Measurements from ENCODE around the gene ZNF655.
A peak's percentile ranks its signal among the peaks of the same experiment; 100 is the strongest.
"Not testable (repeated sequence)": the region's sequence is repeated elsewhere in the genome, so short reads cannot be mapped to it uniquely, and the experiment has no call there.

Gene ZNF655

GRCh38 chr7:99551334-99551733 is 7.1 kb upstream of the ZNF655 start:
- peaks cover 35% of the 10 kb centered on the region for H3K4me1 Mint-ChIP-seq
- no peaks in the 10 kb centered on the region for H3K27me3 Mint-ChIP-seq
- DNase-seq: no peak
- H3K27ac Mint-ChIP-seq: peak overlapping the region; percentile 89
- H3K36me3 Mint-ChIP-seq: peaks cover 58% of the 10 kb centered on the region
- peak overlapping the region; percentile 83 for H3K4me3 Mint-ChIP-seq
- CTCF ChIA-PET: no interaction called here
- H3K9me3 Mint-ChIP-seq: peaks cover 7% of the 10 kb centered on the region

DNA sequence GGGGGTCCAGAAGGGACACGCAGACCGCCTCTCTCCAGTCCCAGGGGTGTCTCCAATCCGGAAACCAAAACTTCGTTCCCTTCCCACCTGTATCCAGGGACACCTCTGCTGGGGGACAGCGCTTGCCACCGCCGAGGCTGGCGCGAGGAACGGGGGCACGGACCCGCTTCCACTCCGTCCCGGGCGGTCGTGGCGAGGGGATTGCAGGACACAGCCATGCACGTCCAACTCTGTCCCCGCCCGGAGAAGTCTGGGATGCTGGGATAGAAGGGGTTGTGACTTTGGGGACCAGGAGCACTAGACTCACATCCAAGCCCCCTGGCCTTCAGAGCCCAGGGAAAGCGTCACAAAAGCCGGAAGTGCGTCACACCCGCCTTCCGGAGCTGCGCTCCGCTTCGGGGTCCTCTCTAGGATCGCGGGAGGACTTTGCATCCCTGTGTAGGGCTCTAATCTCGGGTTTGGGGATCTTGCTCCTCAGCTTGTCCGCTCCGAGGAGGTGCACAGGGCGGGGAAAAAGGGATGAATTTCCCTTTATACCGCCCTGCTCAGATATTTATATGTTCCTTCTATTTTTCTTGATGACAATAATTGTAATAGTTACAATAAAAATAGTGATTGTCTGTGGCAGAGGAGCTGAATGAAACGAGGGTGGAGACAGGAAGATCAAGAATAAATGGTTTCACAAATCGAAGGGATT is 6.5 kb upstream of the ZNF655 start, which contains the start of gene FAM200A:
TSS of gene FAM200A (minus strand) at position 348 of the 697 bp plus-strand sequence. CDS start 3,707 bp downstream, outside the sequence.
- CTCF ChIA-PET: no interaction called here
- H3K4me3 Mint-ChIP-seq: peak within 1 kb of the TSS; percentile 83

GRCh38 chr7:99553039-99553438 is 5.4 kb upstream of the ZNF655 start:
- DNase-seq: no peak
- Mint-ChIP-seq H3K27ac (no peak overlapping the region), H3K36me3 (peaks cover 58% of the 10 kb centered on the region), H3K9me3 (peaks cover 7% of the 10 kb centered on the region), H3K4me3 (no peak overlapping the region), H3K27me3 (no peaks in the 10 kb centered on the region), H3K4me1 (peaks cover 50% of the 10 kb centered on the region)
- CTCF ChIA-PET: no interaction called here

More for the DNA sequence above, 6.5 kb upstream of the ZNF655 start, which contains the start of gene FAM200A:
- peaks cover 7% of the 10 kb centered on the region for H3K9me3 Mint-ChIP-seq
- peak within 1 kb of the TSS; percentile 89 for H3K27ac Mint-ChIP-seq
- H3K27me3 Mint-ChIP-seq: no peaks in the 10 kb centered on the region
- H3K36me3 Mint-ChIP-seq: peaks cover 59% of the 10 kb centered on the region
- peaks cover 39% of the 10 kb centered on the region for H3K4me1 Mint-ChIP-seq
- DNase-seq: peak; percentile 90

DNA sequence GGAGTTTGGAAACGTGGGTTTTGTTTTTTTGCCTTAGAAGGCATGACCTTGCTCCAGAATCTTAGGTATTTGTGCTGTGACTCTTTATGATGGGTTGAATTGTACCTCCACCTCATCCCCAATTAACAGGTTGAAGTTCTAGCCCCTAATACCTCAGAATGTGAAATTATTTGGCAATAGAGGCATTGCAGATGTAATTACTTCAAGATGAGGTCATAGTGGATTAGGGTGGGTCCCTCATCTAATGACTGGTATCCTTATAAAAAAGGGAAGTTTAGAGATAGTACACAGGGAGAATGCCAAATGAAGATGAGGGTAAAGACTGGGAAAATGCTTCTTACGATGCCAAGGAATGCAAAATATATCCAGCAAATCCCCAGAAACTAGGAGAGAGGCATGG is 3.5 kb upstream of the ZNF655 start:
- DNase-seq: no peak
- Mint-ChIP-seq H3K4me3 (no peak overlapping the region), H3K27ac (no peak overlapping the region), H3K4me1 (peaks cover 51% of the 10 kb centered on the region), H3K9me3 (no peaks in the 10 kb centered on the region), H3K27me3 (no peaks in the 10 kb centered on the region), H3K36me3 (peaks cover 45% of the 10 kb centered on the region)
- CTCF ChIA-PET: no interaction called here

DNA sequence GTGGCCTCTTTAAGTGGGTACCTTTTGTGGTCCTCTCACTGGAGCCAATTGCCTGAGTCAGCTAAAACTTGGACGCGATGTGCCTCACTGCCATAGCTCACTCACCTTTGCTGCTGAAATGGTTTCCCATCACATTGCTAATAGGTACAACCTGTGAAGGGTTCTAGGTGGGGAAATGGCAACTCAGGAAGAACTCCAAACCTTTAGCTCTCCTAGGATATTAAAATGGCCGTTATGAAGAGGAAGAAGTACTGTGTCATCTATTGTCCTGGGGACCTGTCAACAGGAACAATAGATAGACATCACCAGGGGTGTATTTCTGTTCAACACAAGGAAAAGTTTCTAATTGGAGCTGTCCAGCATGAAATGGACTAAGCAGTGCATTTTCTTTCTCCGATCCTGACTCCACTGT is 1.2 kb upstream of the ZNF655 start:
- H3K4me3 Mint-ChIP-seq: peak overlapping the region; percentile 95
- peak overlapping the region; percentile 97 for H3K27ac Mint-ChIP-seq
- CTCF ChIA-PET: interaction anchor here (0.6 kb wide), 1 partner anchor 23 kb away, joined by 3 read pairs; no protein-coding TSS in a partner anchor
- peaks cover 59% of the 10 kb centered on the region for H3K4me1 Mint-ChIP-seq
- H3K36me3 Mint-ChIP-seq: peaks cover 54% of the 10 kb centered on the region
- no peaks in the 10 kb centered on the region for H3K9me3 Mint-ChIP-seq
- no peak for DNase-seq
- H3K27me3 Mint-ChIP-seq: no peaks in the 10 kb centered on the region

DNA sequence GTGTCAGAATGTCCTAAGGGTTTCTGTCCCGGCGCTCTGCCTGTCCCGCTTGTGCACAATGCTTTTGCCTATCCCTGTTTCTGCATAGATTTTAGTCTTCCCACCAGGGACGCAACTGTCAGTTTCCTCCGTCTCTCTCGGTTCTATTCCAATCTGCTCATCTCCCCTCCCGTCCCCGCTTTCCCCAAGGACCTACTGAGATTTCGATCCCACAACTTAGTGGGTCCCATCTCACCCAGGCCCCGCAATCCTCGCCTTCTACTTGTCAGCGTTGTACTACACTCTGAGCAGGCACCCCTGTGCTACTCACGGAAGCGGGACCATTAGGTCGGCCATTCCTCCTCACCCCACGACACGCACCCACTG is 519 bp upstream of the ZNF655 start:
- CTCF ChIA-PET: interaction anchor here (0.6 kb wide), 1 partner anchor 23 kb away, joined by 3 read pairs; no protein-coding TSS in a partner anchor
- peak overlapping the region; percentile 95 for H3K4me3 Mint-ChIP-seq
- H3K27me3 Mint-ChIP-seq: no peaks in the 10 kb centered on the region
- peaks cover 62% of the 10 kb centered on the region for H3K36me3 Mint-ChIP-seq
- no peak for DNase-seq
- H3K27ac Mint-ChIP-seq: peak overlapping the region; percentile 97
- H3K4me1 Mint-ChIP-seq: peaks cover 60% of the 10 kb centered on the region
- H3K9me3 Mint-ChIP-seq: no peaks in the 10 kb centered on the region

- Mint-ChIP-seq H3K27ac (peak overlapping the region; percentile 97), H3K9me3 (no peaks in the 10 kb centered on the region), H3K36me3 (peaks cover 63% of the 10 kb centered on the region), H3K4me3 (peak overlapping the region; percentile 95), H3K27me3 (no peaks in the 10 kb centered on the region), H3K4me1 (peaks cover 65% of the 10 kb centered on the region)
- CTCF ChIA-PET: interaction anchor here (0.7 to 1.1 kb wide), 2 partner anchors 9 to 144 kb away, joined by 3 read pairs; no protein-coding TSS in a partner anchor
- peak; percentile 27 for DNase-seq
These were observed 903 bp downstream of the ZNF655 start for GRCh38 chr7:99559175-99559915.

- DNase-seq: no peak
- Mint-ChIP-seq H3K9me3 (no peaks in the 10 kb centered on the region), H3K36me3 (peaks cover 66% of the 10 kb centered on the region), H3K4me1 (peaks cover 58% of the 10 kb centered on the region), H3K27ac (no peak overlapping the region), H3K4me3 (peak overlapping the region; percentile 95), H3K27me3 (no peaks in the 10 kb centered on the region)
- CTCF ChIA-PET: no interaction called here
These were observed 2.6 kb downstream of the ZNF655 start for GRCh38 chr7:99560834-99561736.

GRCh38 chr7:99561737-99562051 is 3.3 kb downstream of the ZNF655 start:
- Mint-ChIP-seq H3K27ac (peak overlapping the region; percentile 15), H3K4me1 (peaks cover 54% of the 10 kb centered on the region), H3K9me3 (no peaks in the 10 kb centered on the region), H3K36me3 (peaks cover 65% of the 10 kb centered on the region), H3K27me3 (no peaks in the 10 kb centered on the region), H3K4me3 (no peak overlapping the region)
- no peak for DNase-seq
- CTCF ChIA-PET: no interaction called here

DNA sequence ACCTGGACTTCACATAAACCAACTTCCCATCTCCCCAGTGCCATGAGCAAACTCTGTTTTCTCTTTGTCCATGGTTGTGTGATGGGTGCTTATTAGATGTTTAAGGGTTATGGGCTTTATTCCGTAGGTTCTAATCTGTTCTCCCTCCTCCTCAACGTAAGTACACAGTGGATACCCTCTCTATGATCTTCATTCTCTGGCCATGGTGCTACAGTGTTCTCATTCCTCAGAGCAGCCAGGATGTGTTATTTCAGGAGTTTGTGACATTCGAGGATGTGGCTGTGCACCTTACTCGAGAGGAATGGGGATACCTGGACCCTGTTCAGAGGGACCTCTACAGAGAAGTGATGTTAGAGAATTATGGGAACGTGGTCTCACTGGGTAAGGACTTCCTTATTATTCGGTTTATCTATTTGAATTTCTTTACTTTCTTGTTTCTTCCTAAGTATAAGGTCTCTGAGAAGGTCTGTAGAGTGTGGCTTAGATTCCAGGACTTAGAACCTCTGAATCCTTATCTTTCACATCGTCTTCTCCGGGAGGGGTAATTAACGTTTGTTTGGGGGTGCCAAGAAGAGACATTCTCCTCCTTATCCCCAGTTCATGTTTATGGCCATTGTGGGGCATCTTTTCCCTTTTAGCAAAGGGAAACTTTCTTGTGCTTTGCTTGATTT is 3.8 kb downstream of the ZNF655 start:
- no peaks in the 10 kb centered on the region for H3K9me3 Mint-ChIP-seq
- peaks cover 61% of the 10 kb centered on the region for H3K36me3 Mint-ChIP-seq
- H3K27ac Mint-ChIP-seq: peak overlapping the region; percentile 15
- no peak overlapping the region for H3K4me3 Mint-ChIP-seq
- peaks cover 48% of the 10 kb centered on the region for H3K4me1 Mint-ChIP-seq
- DNase-seq: no peak
- CTCF ChIA-PET: no interaction called here
- H3K27me3 Mint-ChIP-seq: no peaks in the 10 kb centered on the region

- Mint-ChIP-seq H3K9me3 (no peaks in the 10 kb centered on the region), H3K36me3 (peaks cover 57% of the 10 kb centered on the region), H3K4me1 (peaks cover 42% of the 10 kb centered on the region), H3K27me3 (no peaks in the 10 kb centered on the region), H3K4me3 (no peak overlapping the region), H3K27ac (peak overlapping the region; percentile 15)
- CTCF ChIA-PET: no interaction called here
- peak; percentile 34 for DNase-seq
These were observed 4.4 kb downstream of the ZNF655 start for GRCh38 chr7:99562832-99563231.

DNA sequence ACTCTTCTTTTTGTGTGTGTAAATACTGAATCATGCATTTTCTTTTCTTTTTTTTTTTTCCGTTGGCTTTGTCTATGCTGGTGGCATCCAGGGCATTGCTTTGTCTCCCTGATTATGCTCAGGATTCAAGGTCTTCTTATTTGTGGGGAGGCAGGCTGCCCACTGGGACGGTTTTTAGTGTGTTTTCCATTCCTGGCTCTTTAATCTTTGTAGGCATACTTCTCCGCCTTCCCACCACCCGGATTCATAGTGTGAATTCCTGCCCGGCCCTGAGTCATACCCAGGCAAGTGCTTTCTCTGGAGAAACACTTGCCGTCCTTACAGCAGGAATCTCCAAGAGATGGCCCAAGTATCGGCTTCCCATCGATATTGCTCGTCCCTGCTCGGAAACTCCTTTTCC is 5.2 kb downstream of the ZNF655 start:
- no peaks in the 10 kb centered on the region for H3K9me3 Mint-ChIP-seq
- H3K27me3 Mint-ChIP-seq: no peaks in the 10 kb centered on the region
- CTCF ChIA-PET: no interaction called here
- H3K27ac Mint-ChIP-seq: no peak overlapping the region
- no peak for DNase-seq
- H3K36me3 Mint-ChIP-seq: peaks cover 55% of the 10 kb centered on the region
- H3K4me1 Mint-ChIP-seq: peaks cover 40% of the 10 kb centered on the region
- no peak overlapping the region for H3K4me3 Mint-ChIP-seq

- H3K9me3 Mint-ChIP-seq, H3K4me1 Mint-ChIP-seq, H3K27me3 Mint-ChIP-seq, DNase-seq, CTCF ChIA-PET, H3K4me3 Mint-ChIP-seq, H3K27ac Mint-ChIP-seq: not testable (repeated sequence)
- peaks cover 62% of the 10 kb centered on the region for H3K36me3 Mint-ChIP-seq
These were observed 10.3 kb downstream of the ZNF655 start for GRCh38 chr7:99568770-99569169.

DNA sequence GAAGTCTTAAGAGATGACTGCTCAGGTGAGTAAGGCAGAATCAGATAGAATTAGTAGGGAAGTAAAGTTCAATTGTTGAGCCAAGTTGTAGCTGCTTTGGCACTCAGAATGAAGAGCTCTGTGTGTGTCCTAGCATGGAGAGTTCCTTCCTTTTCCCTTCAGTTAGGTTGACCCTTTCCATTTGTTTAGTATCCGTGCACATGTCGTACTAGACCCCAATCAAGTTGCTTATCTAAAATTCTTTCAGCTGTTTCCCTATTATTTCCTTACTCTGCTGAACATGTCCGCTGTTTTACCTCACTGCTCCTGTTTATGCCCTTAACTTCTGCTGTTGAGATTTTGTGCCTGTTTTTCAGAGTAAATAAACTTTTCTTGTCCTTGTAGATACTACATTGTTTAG is 13.3 kb downstream of the ZNF655 start:
- CTCF ChIA-PET: no interaction called here
- no peak overlapping the region for H3K4me3 Mint-ChIP-seq
- peaks cover 44% of the 10 kb centered on the region for H3K36me3 Mint-ChIP-seq
- no peaks in the 10 kb centered on the region for H3K27me3 Mint-ChIP-seq
- DNase-seq: no peak
- no peaks in the 10 kb centered on the region for H3K9me3 Mint-ChIP-seq
- H3K4me1 Mint-ChIP-seq: no peaks in the 10 kb centered on the region
- no peak overlapping the region for H3K27ac Mint-ChIP-seq

Measured in activated naive CD4-positive, alpha-beta T cell treated with anti-CD3 and anti-CD28 coated beads, Interleukin-2, amount 10 ng/mL, durations not matched to agents 7 days and 5 days (primary cell).